Measurements from ENCODE around the gene STEAP2.

The STEAP2 gene

GRCh38 chr7:90194911-90195809, 16.4 kb upstream of the STEAP2 start:
- no peak for DNase-seq

- DNase-seq: no peak
Observed at GRCh38 chr7:90201500-90202195, 9.9 kb upstream of the STEAP2 start.

- DNase-seq: no peak
Observed at GRCh38 chr7:90207956-90208355, 3.6 kb upstream of the STEAP2 start.

- no peak for DNase-seq
Observed at GRCh38 chr7:90209776-90210175, 1.8 kb upstream of the STEAP2 start.

- no peak for DNase-seq
Observed at GRCh38 chr7:90210475-90210874, 1.1 kb upstream of the STEAP2 start.

GRCh38 chr7:90210981-90211380, 559 bp upstream of the STEAP2 start:
- no peak for DNase-seq

GRCh38 chr7:90212149-90212495, 582 bp downstream of the STEAP2 start:
- DNase-seq: no peak

- no peak for DNase-seq
Observed at GRCh38 chr7:90213521-90213920, 2.0 kb downstream of the STEAP2 start.

GRCh38 chr7:90216080-90216674, 4.6 kb downstream of the STEAP2 start:
- DNase-seq: no peak

GRCh38 chr7:90216771-90217170, 5.2 kb downstream of the STEAP2 start:
- no peak for DNase-seq

GRCh38 chr7:90222390-90222789, 10.8 kb downstream of the STEAP2 start:
- DNase-seq: no peak

GRCh38 chr7:90222811-90223725, 11.5 kb downstream of the STEAP2 start:
- no peak for DNase-seq

GRCh38 chr7:90224195-90224594, 12.7 kb downstream of the STEAP2 start:
- no peak for DNase-seq

- DNase-seq: no peak
Observed at GRCh38 chr7:90225181-90225580, 13.6 kb downstream of the STEAP2 start.

GRCh38 chr7:90225601-90226000, 14.1 kb downstream of the STEAP2 start:
- DNase-seq: no peak

GRCh38 chr7:90227259-90227658, 15.7 kb downstream of the STEAP2 start:
- no peak for DNase-seq

- DNase-seq: no peak
Observed at GRCh38 chr7:90229682-90230081, 18.1 kb downstream of the STEAP2 start.

GRCh38 chr7:90230834-90231233, 19.3 kb downstream of the STEAP2 start:
- no peak for DNase-seq

- no peak for DNase-seq
Observed at GRCh38 chr7:90231304-90231703, 19.8 kb downstream of the STEAP2 start.

GRCh38 chr7:90232430-90232829, 20.9 kb downstream of the STEAP2 start:
- no peak for DNase-seq

GRCh38 chr7:90233569-90233968, 22.0 kb downstream of the STEAP2 start:
- no peak for DNase-seq

- DNase-seq: no peak
Observed at GRCh38 chr7:90236721-90237289, 25.3 kb downstream of the STEAP2 start.

- DNase-seq: no peak
Observed at GRCh38 chr7:90238022-90238421, 26.5 kb downstream of the STEAP2 start.

Data from NCI-H69 (cell line).